Inferior parietal cortex (tissue), 1 donor: ENCODE measurements around the gene C11orf52.
A peak's percentile ranks its signal among the peaks of the same experiment; 100 is the strongest.

Source experiments
- DNase-seq: peaks from one replicate; pipeline ENCODE4 v3.0.0-alpha.2; 2016; ENCODE audit errors: extremely low spot score

Gene C11orf52

GRCh38 chr11:111975076-111975806 lies 56.5 kb downstream of the C11orf52 start:
- DNase-seq: peak; percentile 23

DNA sequence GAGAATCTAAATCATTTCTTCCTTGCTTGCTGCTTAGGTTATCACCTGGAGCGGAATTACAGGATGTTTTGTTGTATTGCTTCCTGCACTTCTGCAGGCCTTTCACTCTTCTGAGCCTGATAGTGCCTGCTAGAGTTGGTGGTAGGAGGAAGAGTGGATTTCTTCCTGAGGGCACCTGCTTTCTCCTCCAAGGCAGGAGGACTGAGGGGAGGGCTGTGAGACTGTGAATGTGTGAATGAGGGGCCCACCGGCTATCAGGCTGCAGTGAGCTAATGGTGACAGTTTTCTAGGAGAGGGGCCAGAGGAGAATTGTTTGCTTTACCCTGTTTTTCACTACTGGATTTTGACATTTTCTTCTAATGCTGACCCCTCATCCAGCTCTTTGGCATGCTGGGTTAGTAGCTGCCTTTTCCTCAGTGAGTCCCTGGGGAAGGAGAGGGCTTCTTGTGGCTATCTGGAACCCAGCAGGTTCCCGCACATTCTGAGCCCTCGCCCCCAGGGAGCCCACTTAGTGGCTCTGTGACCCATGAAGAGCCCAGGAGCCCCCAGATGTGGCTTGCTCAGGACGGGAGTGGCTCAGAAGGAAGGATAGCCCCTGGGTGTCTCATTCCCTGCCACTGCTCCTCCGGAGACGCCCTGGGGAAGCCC lies 57.5 kb downstream of the C11orf52 start:
- DNase-seq: no peak
